ENCODE results near the gene HSD17B13. TPM values are rescaled to one million over a fixed set of nuclear protein-coding genes. Genes with fewer than 3 reads are reported as not detected.
"Not testable (repeated sequence)": the region's sequence is repeated elsewhere in the genome, so short reads cannot be mapped to it uniquely, and the experiment has no call there.

The HSD17B13 gene
- total RNA-seq, 6 donors from 2014 or later, result 0.30 to 16.7 (median 1.7) TPM

DNA sequence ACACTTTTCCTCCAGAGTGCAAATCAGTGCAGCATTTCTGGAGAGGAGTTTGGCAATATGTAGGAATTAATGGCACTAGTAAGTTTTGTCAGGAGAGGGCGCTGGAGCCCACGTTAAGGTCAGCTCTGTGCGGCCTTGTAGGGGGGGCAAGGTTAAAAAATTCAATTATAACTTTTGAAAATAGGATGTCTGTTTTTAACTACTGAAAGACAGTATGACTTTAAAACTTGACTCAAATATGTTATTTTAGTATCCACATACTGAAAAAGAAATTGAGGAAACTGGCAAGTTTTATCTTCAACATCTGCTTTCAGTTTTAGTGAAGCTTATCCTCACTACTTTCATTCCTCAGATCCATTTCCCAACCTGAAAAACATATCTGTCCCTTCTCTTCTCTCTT, 30.9 kb upstream of the HSD17B13 start:
- Histone ChIP-seq H3K27me3 (no peaks in the 10 kb centered on the region), H3K9me3 (no peaks in the 10 kb centered on the region), H3K4me1 (peaks cover 4 to 14% (median 9%) of the 10 kb centered on the region in 4 donors), H3K27ac (peak overlapping the region; percentile 1 to 56 (median 32)), H3K36me3 (peaks cover 0 to 37% (median 2%) of the 10 kb centered on the region in 4 donors), H3K4me3 (no peak overlapping the region)
- DNase-seq (peak in 1 of 2 donors; percentile 37), ATAC-seq (ENCODE audit: low FRiP score in 2 of 2) (peak; percentile 65 to 81)
- 43 to 46% methylated on average over 3 of the region's 3 CpGs for WGBS, 2 donors
- TF ChIP-seq, protein P1, sequence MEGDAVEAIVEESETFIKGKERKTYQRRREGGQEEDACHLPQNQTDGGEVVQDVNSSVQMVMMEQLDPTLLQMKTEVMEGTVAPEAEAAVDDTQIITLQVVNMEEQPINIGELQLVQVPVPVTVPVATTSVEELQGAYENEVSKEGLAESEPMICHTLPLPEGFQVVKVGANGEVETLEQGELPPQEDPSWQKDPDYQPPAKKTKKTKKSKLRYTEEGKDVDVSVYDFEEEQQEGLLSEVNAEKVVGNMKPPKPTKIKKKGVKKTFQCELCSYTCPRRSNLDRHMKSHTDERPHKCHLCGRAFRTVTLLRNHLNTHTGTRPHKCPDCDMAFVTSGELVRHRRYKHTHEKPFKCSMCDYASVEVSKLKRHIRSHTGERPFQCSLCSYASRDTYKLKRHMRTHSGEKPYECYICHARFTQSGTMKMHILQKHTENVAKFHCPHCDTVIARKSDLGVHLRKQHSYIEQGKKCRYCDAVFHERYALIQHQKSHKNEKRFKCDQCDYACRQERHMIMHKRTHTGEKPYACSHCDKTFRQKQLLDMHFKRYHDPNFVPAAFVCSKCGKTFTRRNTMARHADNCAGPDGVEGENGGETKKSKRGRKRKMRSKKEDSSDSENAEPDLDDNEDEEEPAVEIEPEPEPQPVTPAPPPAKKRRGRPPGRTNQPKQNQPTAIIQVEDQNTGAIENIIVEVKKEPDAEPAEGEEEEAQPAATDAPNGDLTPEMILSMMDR (IDR thresholded peaks at IDR 0.05), result peak in 5 of 6 experiments; percentile 40 to 55 (median 51)
- TF ChIP-seq POLR2A (IDR thresholded peaks at IDR 0.05), result no peak
- TF ChIP-seq POLR2AphosphoS5 (IDR thresholded peaks at IDR 0.05), result no peak
- TF ChIP-seq EP300 (IDR thresholded peaks at IDR 0.05), result no peak

DNA sequence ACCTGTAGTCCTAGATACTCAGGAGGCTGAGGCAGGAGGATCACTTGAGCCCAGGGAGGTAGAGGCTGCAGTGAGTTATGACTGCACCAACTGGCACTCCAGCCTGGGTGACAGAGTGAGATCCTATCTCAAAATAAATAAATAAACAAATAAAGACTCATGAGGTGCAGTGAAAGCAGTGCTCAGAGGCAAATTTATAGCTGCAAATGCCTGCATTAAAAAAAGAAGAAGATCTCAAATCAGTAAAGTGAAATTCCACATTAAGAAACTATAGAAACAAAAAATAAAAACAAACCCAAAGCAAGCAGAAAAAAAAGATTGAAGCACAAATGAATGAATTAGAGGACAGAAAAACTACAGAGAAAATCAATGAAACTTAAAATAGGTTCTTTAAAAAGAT, 22.5 kb upstream of the HSD17B13 start:
- Histone ChIP-seq H3K36me3 (peaks cover 5 to 40% (median 15%) of the 10 kb centered on the region in 4 donors), H3K27me3 (no peaks in the 10 kb centered on the region), H3K9me3 (peaks cover 0 to 17% (median 7%) of the 10 kb centered on the region in 4 donors), H3K27ac (no peak overlapping the region), H3K4me3 (no peak overlapping the region), H3K4me1 (peaks cover 0 to 3% (median 0%) of the 10 kb centered on the region in 4 donors)
- ATAC-seq (ENCODE audit: low FRiP score in 2 of 2), result no peak
- no peak for TF ChIP-seq EP300 (IDR thresholded peaks at IDR 0.05)
- TF ChIP-seq POLR2A (IDR thresholded peaks at IDR 0.05), result no peak
- TF ChIP-seq, protein P1 (IDR thresholded peaks at IDR 0.05), result no peak
- TF ChIP-seq POLR2AphosphoS5 (IDR thresholded peaks at IDR 0.05), result no peak
- no peak for DNase-seq

DNA sequence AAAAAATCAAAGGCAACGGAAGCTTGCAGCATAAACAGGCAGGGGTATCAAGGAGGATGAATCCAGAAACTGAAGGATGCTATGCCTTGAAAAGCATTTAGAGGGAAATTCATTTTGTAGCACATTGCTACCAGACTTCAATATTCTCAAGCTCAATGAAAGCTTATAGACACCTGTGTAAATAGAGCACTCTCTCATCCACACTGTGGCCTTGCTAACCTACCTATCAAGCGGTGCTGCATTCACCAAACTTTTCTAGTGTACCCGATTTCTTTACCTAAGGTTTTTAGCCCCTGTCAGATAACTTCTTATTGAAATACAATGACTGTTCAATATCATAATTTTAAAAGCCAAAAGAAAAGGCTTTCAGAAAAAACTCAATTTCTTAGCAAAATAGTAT, 20.2 kb upstream of the HSD17B13 start:
- Histone ChIP-seq H3K4me3 (no peak overlapping the region), H3K27ac (peak overlapping the region in 1 of 4 donors; percentile 17), H3K36me3 (peaks cover 9 to 63% (median 32%) of the 10 kb centered on the region in 4 donors), H3K4me1 (peaks cover 0 to 3% (median 0%) of the 10 kb centered on the region in 4 donors), H3K9me3 (peaks cover 0 to 17% (median 7%) of the 10 kb centered on the region in 4 donors), H3K27me3 (no peaks in the 10 kb centered on the region)
- WGBS, 2 donors, result 85 to 97% methylated on average over 3 of the region's 3 CpGs
- ATAC-seq (ENCODE audit: low FRiP score in 2 of 2) (no peak), DNase-seq (no peak)
- TF ChIP-seq EP300 (IDR thresholded peaks at IDR 0.05) (no peak), POLR2AphosphoS5 (IDR thresholded peaks at IDR 0.05) (no peak), POLR2A (IDR thresholded peaks at IDR 0.05) (no peak)
- TF ChIP-seq, protein P1 (IDR thresholded peaks at IDR 0.05), result no peak

DNA sequence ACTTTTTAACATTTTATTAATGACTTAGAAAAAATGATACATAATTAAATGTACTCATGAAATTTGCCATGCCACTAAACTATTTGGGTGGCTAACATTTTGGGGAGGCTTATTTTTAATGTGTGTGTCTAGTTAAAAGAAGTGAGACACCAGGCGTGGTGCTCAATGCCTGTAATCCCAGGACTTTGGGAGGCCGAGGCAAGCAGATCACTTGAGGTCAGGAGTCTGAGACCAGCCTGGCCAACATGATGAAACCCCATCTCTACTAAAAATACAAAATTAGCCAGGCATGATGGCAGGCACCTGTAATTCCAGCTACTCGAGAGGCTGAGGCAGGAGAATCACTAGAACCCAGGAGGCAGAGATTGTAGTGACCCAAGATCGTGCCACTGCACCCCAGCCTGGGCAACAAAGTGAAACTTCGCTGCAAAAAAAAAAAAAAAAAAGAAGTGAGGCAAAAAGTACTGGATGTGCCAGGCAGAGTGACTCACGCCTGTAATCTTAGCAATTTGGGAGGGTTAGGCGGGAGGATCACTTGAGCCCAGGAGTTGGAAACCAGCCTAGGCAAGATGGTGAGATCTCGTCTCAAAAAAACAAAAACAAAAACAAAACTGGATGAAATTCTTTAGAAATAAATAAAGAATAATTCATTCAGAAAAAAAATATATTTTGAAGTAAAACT, 19.4 kb upstream of the HSD17B13 start:
- H3K27ac ChIP-seq, result peak overlapping the region in 3 of 4 donors; percentile 16 to 24 (median 17)
- not testable (repeated sequence) for H3K4me1 ChIP-seq, H3K4me3 ChIP-seq, H3K27me3 ChIP-seq
- peak in 1 of 2 donors; percentile 35 for DNase-seq
- 86 to 87% methylated on average over 8 of the region's 8 CpGs for WGBS, 2 donors
- H3K9me3 ChIP-seq, result peaks cover 0 to 17% (median 7%) of the 10 kb centered on the region in 4 donors
- ATAC-seq (ENCODE audit: low FRiP score in 2 of 2), result peak in 1 of 2 donors; percentile 70
- H3K36me3 ChIP-seq, result peaks cover 10 to 71% (median 36%) of the 10 kb centered on the region in 4 donors

DNA sequence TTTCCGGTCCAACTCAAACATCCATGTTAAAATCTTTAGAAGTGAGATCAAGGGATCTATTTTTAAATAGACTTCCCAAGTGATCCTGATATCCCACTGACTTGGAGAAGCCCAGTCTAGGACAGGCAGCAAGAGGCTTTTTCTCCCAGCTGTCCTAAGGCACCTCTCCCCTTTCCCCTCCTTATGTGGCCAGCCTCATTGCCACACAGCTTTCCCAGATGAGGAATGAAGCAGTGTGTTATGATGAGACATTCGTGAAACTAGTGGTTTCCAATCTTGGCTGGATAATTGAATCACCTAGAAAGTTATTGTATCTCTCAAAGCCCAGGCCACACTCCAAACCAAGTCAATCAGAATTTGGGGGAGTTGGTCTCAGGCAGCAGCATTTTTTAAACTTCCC, 16.8 kb upstream of the HSD17B13 start:
- DNase-seq (no peak), ATAC-seq (ENCODE audit: low FRiP score in 2 of 2) (no peak)
- Histone ChIP-seq H3K4me1 (peaks cover 0 to 3% (median 0%) of the 10 kb centered on the region in 4 donors), H3K4me3 (no peak overlapping the region), H3K27ac (no peak overlapping the region), H3K27me3 (no peaks in the 10 kb centered on the region), H3K36me3 (peaks cover 5 to 76% (median 43%) of the 10 kb centered on the region in 4 donors), H3K9me3 (no peaks in the 10 kb centered on the region)
- TF ChIP-seq, protein P1 (IDR thresholded peaks at IDR 0.05), result no peak
- no peak for TF ChIP-seq EP300 (IDR thresholded peaks at IDR 0.05)
- TF ChIP-seq POLR2A (IDR thresholded peaks at IDR 0.05), result no peak
- no peak for TF ChIP-seq POLR2AphosphoS5 (IDR thresholded peaks at IDR 0.05)
- 88 to 99% methylated on average over 2 of the region's 2 CpGs for WGBS, 2 donors
